ENCODE measurements around the gene NPM3. TPM values are rescaled to one million over a fixed set of nuclear protein-coding genes. Genes with fewer than 3 reads are reported as not detected.

Gene NPM3
- total RNA-seq, 1 donor from 2014 or later: 18.8 TPM

GRCh38 chr10:101760510-101760909 lies 22.7 kb downstream of the NPM3 start:
- no peak for DNase-seq (ENCODE audit: low spot score)

- DNase-seq (ENCODE audit: low spot score): no peak
Measured at GRCh38 chr10:101759309-101760247, 23.7 kb downstream of the NPM3 start.

- no peak for DNase-seq (ENCODE audit: low spot score)
Measured at GRCh38 chr10:101758858-101759257, 24.4 kb downstream of the NPM3 start.

- no peak for DNase-seq (ENCODE audit: low spot score)
Measured at GRCh38 chr10:101752241-101752640, 31.0 kb downstream of the NPM3 start.

GRCh38 chr10:101749047-101750016 lies 33.9 kb downstream of the NPM3 start:
- DNase-seq (ENCODE audit: low spot score): no peak

- no peak for DNase-seq (ENCODE audit: low spot score)
Measured at GRCh38 chr10:101748496-101748895, 34.8 kb downstream of the NPM3 start.

- DNase-seq (ENCODE audit: low spot score): no peak
Measured at GRCh38 chr10:101745074-101745696, 38.1 kb downstream of the NPM3 start.

- no peak for DNase-seq (ENCODE audit: low spot score)
Measured at GRCh38 chr10:101744267-101744666, 39.0 kb downstream of the NPM3 start.

- no peak for DNase-seq (ENCODE audit: low spot score)
Measured at GRCh38 chr10:101741938-101742337, 41.3 kb downstream of the NPM3 start.

- no peak for DNase-seq (ENCODE audit: low spot score)
Measured at GRCh38 chr10:101736666-101737065, 46.6 kb downstream of the NPM3 start.

- no peak for DNase-seq (ENCODE audit: low spot score)
Measured at GRCh38 chr10:101732096-101732495, 51.1 kb downstream of the NPM3 start.

Other genes with a start within 250 kb of the NPM3 start
- 15.5 TPM for gene POLL, start 195.2 kb downstream of the NPM3 start, total RNA-seq
- gene DPCD, start 195.1 kb downstream of the NPM3 start, total RNA-seq: 5.2 TPM
- gene FBXW4, start 88.3 kb downstream of the NPM3 start, total RNA-seq: 55.5 TPM
- not detected for gene FGF8, start 7.3 kb downstream of the NPM3 start, total RNA-seq
- gene OGA, start 35.0 kb upstream of the NPM3 start, total RNA-seq: 92.7 TPM
- 151 TPM for gene KCNIP2, start 60.4 kb upstream of the NPM3 start, total RNA-seq